Measurements from ENCODE around the gene ZBTB46. TPM values are rescaled to one million over a fixed set of nuclear protein-coding genes. Genes with fewer than 3 reads are reported as not detected.

The ZBTB46 gene
- total RNA-seq, 2 donors from 2014 or later: 6.8 to 11.9 TPM

DNA sequence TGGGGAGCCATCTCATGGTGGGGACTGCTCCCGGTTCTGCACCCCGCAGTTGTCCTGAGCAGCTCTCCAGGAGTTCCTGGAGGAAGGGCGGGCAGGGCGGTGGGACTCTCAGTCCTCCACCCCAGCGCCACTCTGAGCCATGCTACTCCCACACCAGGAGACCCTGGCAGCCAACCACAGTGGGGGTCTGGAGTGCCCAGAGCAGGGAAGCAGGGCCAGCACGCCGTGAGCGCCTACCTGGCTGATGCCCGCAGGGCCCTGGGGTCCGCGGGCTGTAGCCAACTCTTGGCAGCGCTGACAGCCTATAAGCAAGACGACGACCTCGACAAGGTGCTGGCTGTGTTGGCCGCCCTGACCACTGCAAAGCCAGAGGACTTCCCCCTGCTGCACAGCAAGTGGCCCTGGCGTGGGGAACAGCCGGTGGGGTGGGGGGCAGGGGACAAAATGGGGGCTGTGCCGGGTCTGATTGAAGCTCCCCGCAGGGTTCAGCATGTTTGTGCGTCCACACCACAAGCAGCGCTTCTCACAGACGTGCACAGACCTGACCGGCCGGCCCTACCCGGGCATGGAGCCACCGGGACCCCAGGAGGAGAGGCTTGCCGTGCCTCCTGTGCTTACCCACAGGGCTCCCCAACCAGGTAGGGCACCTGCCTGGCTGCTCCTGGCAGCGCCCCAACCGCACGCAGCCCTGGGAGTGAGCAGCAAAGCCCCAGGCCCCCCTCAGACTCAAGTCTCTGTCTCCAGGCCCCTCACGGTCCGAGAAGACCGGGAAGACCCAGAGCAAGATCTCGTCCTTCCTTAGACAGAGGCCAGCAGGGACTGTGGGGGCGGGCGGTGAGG lies 136.3 kb downstream of the ZBTB46 start:
- no peak for DNase-seq (ENCODE audit: low spot score)
- intact Hi-C loops (cut with DNase I): no loop called here

DNA sequence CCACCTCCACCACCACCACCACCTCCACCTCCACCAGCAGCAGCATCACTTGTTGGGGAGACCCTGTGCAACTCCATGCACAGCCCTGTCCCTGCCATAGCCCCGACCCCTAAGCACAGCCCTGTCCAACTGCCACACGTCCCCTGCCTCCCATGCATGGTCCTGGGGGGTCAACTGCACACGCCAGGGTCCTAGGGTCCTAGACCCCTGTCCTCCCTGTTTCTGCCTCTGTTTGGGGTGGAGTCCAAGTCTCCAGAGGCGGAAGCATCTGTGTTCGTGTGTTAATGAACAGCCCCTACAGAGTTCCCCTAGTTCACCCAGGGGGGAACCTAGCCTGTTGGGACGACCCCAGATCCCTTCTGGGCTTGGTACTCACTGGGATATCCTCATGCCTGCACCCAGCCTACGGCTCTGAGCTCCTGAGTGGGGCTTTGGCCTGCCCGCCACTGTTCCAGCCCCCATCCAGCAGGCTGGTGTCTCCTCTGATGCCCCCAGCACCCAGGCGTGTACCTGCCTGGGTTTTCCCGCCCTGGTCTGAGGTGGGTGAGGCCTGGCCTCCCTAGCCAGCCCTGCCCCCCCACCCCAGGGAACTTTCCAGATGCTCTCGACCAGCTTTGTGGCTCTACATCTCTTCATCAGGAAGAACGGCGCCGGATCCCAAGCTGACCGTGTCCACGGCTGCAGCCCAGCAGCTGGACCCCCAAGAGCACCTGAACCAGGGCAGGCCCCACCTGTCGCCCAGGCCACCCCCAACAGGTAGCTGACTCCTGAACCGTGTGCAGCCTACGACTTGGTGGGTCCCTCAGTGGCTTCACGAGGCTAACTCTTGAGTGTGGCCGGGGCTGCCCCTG lies 137.1 kb downstream of the ZBTB46 start:
- no peak for DNase-seq (ENCODE audit: low spot score)
- intact Hi-C loops (cut with DNase I): no loop called here

Other genes with a start within 250 kb of the ZBTB46 start
- 1 to 10 TPM; 6.9 to 8.8 TPM for gene GMEB2, start 204.2 kb downstream of the ZBTB46 start, total RNA-seq
- 10 to 100 TPM; 11.7 to 27.3 TPM for gene STMN3, start 177.8 kb downstream of the ZBTB46 start, total RNA-seq
- 10 to 100 TPM; 28.3 to 28.7 TPM for gene RTEL1, start 173.0 kb downstream of the ZBTB46 start, total RNA-seq
- gene TNFRSF6B, start 134.6 kb downstream of the ZBTB46 start, total RNA-seq: 1 to 10 TPM; 5.4 to 7.0 TPM
- 10 to 100 TPM; 35.7 to 38.1 TPM for gene ARFRP1, start 123.3 kb downstream of the ZBTB46 start, total RNA-seq
- gene ZGPAT, start 123.2 kb downstream of the ZBTB46 start, total RNA-seq: 10 to 100 TPM; 15.1 to 15.2 TPM
- 1 to 10 TPM; 4.2 to 4.9 TPM for gene LIME1, start 94.6 kb downstream of the ZBTB46 start, total RNA-seq
- 100 to 1,000 TPM in 1 of 2 donors, 10 to 100 TPM in 1; 54.0 to 112 TPM for gene SLC2A4RG, start 91.5 kb downstream of the ZBTB46 start, total RNA-seq
- not detected for gene ABHD16B, start 30.2 kb upstream of the ZBTB46 start, total RNA-seq
- 100 to 1,000 TPM; 113 to 132 TPM for gene TPD52L2, start 34.0 kb upstream of the ZBTB46 start, total RNA-seq
- 10 to 100 TPM; 31.1 to 31.7 TPM for gene DNAJC5, start 63.9 kb upstream of the ZBTB46 start, total RNA-seq
- 10 to 100 TPM; 20.8 to 22.0 TPM for gene UCKL1, start 125.2 kb upstream of the ZBTB46 start, total RNA-seq
- 10 to 100 TPM in 1 of 2 donors, 1 to 10 TPM in 1; 9.4 to 11.2 TPM for gene ZNF512B, start 138.7 kb upstream of the ZBTB46 start, total RNA-seq
- gene SAMD10, start 148.4 kb upstream of the ZBTB46 start, total RNA-seq: 1 to 10 TPM; 1.1 to 1.5 TPM
- gene PRPF6, start 149.9 kb upstream of the ZBTB46 start, total RNA-seq: 10 to 100 TPM; 44.3 to 44.8 TPM
- under 1 TPM; 0.76 to 0.83 TPM for gene C20orf204, start 204.9 kb upstream of the ZBTB46 start, total RNA-seq
- gene SOX18, start 218.4 kb upstream of the ZBTB46 start, total RNA-seq: 10 to 100 TPM; 40.8 to 47.6 TPM
- 10 to 100 TPM; 39.5 to 41.3 TPM for gene TCEA2, start 231.9 kb upstream of the ZBTB46 start, total RNA-seq
- 10 to 100 TPM; 18.0 to 19.1 TPM for gene RGS19, start 248.3 kb upstream of the ZBTB46 start, total RNA-seq
- 1 to 10 TPM in 1 of 2 donors, under 1 TPM in 1; 0.76 to 1.4 TPM for gene OPRL1, start 248.8 kb upstream of the ZBTB46 start, total RNA-seq

Data from posterior vena cava (tissue), 2 donors.